Activated T-helper 17 cell treated with anti-CD3 and anti-CD28 coated beads, Interleukin-2, amount 50 U/mL, for 72 hours (primary cell): ENCODE data around the gene HPSE2. TPM values are rescaled to one million over a fixed set of nuclear protein-coding genes. Genes with fewer than 3 reads are reported as not detected.

Experiments
- ATAC-seq: fragments of 150-1000 bp; cut with Tn5 transposase; replicated peaks from 2 replicates; pipeline ENCODE4 v1.10.0; 2021; ENCODE audit warnings: mild to moderate bottlenecking, moderate library complexity
- H3K27ac Mint-ChIP-seq: one replicate; pipeline ENCODE4 v1.8.0; 2022; ENCODE audit warnings: mixed read lengths
- H3K27me3 Mint-ChIP-seq: one replicate; pipeline ENCODE4 v1.8.0; 2022; ENCODE audit warnings: mixed read lengths
- H3K36me3 Mint-ChIP-seq: one replicate; pipeline ENCODE4 v1.8.0; 2022; ENCODE audit warnings: low read depth, mild to moderate bottlenecking, mixed read lengths
- H3K4me1 Mint-ChIP-seq: one replicate; pipeline ENCODE4 v1.8.0; 2022; ENCODE audit warnings: mixed read lengths
- H3K4me3 Mint-ChIP-seq: one replicate; pipeline ENCODE4 v1.8.0; 2022; ENCODE audit warnings: mild to moderate bottlenecking, mixed read lengths
- H3K9me3 Mint-ChIP-seq: one replicate; pipeline ENCODE4 v1.8.0; 2022; ENCODE audit warnings: mixed read lengths
- total RNA-seq, 2 donors: library from RNA; stranded (reverse); gene quantifications; one replicate each; pipeline ENCODE4 v1.2.3, GENCODE V29; 2022

The HPSE2 gene
- total RNA-seq, 2 donors from 2014 or later = not detected

- no peak for ATAC-seq
- no peaks in the 10 kb centered on the region for H3K36me3 Mint-ChIP-seq
- H3K27ac Mint-ChIP-seq = no peak overlapping the region
- no peaks in the 10 kb centered on the region for H3K4me1 Mint-ChIP-seq
- no peaks in the 10 kb centered on the region for H3K9me3 Mint-ChIP-seq
- H3K4me3 Mint-ChIP-seq = no peak overlapping the region
- peaks cover 28% of the 10 kb centered on the region for H3K27me3 Mint-ChIP-seq
These were observed 575.7 kb downstream of the HPSE2 start for GRCh38 chr10:98659951-98660350.

GRCh38 chr10:98655492-98655891 is 580.2 kb downstream of the HPSE2 start:
- no peak for ATAC-seq
- H3K27ac Mint-ChIP-seq = no peak overlapping the region
- H3K36me3 Mint-ChIP-seq = no peaks in the 10 kb centered on the region
- H3K4me3 Mint-ChIP-seq = no peak overlapping the region
- peaks cover 29% of the 10 kb centered on the region for H3K27me3 Mint-ChIP-seq
- H3K4me1 Mint-ChIP-seq = no peaks in the 10 kb centered on the region
- H3K9me3 Mint-ChIP-seq = no peaks in the 10 kb centered on the region

GRCh38 chr10:98649170-98649569 is 586.5 kb downstream of the HPSE2 start:
- Mint-ChIP-seq H3K36me3 (no peaks in the 10 kb centered on the region), H3K9me3 (no peaks in the 10 kb centered on the region), H3K4me3 (no peak overlapping the region), H3K27me3 (peaks cover 32% of the 10 kb centered on the region), H3K27ac (no peak overlapping the region), H3K4me1 (no peaks in the 10 kb centered on the region)
- peak; percentile 23 for ATAC-seq

- ATAC-seq = no peak
- no peaks in the 10 kb centered on the region for H3K9me3 Mint-ChIP-seq
- no peak overlapping the region for H3K27ac Mint-ChIP-seq
- H3K27me3 Mint-ChIP-seq = peaks cover 23% of the 10 kb centered on the region
- H3K4me3 Mint-ChIP-seq = no peak overlapping the region
- H3K36me3 Mint-ChIP-seq = no peaks in the 10 kb centered on the region
- H3K4me1 Mint-ChIP-seq = no peaks in the 10 kb centered on the region
These were observed 588.4 kb downstream of the HPSE2 start for GRCh38 chr10:98646998-98647917.

- no peak for ATAC-seq
- Mint-ChIP-seq H3K27ac (no peak overlapping the region), H3K27me3 (peaks cover 21% of the 10 kb centered on the region), H3K9me3 (no peaks in the 10 kb centered on the region), H3K4me1 (no peaks in the 10 kb centered on the region), H3K4me3 (no peak overlapping the region), H3K36me3 (no peaks in the 10 kb centered on the region)
These were observed 591.2 kb downstream of the HPSE2 start for GRCh38 chr10:98644466-98644865.

GRCh38 chr10:98642281-98642680 is 593.4 kb downstream of the HPSE2 start:
- no peaks in the 10 kb centered on the region for H3K36me3 Mint-ChIP-seq

GRCh38 chr10:98638920-98639319 is 596.7 kb downstream of the HPSE2 start:
- no peak overlapping the region for H3K27ac Mint-ChIP-seq
- H3K4me1 Mint-ChIP-seq = no peaks in the 10 kb centered on the region

More at GRCh38 chr10:98642281-98642680, 593.4 kb downstream of the HPSE2 start:
- ATAC-seq = no peak
- no peaks in the 10 kb centered on the region for H3K9me3 Mint-ChIP-seq
- H3K27ac Mint-ChIP-seq = no peak overlapping the region
- H3K4me1 Mint-ChIP-seq = no peaks in the 10 kb centered on the region
- H3K27me3 Mint-ChIP-seq = peaks cover 14% of the 10 kb centered on the region
- H3K4me3 Mint-ChIP-seq = no peak overlapping the region

GRCh38 chr10:98636921-98637329 is 598.7 kb downstream of the HPSE2 start:
- Mint-ChIP-seq H3K36me3 (no peaks in the 10 kb centered on the region), H3K9me3 (no peaks in the 10 kb centered on the region), H3K4me1 (no peaks in the 10 kb centered on the region), H3K27me3 (peaks cover 20% of the 10 kb centered on the region), H3K27ac (no peak overlapping the region), H3K4me3 (no peak overlapping the region)
- ATAC-seq = peak; percentile 19

More at GRCh38 chr10:98638920-98639319, 596.7 kb downstream of the HPSE2 start:
- Mint-ChIP-seq H3K9me3 (no peaks in the 10 kb centered on the region), H3K4me3 (no peak overlapping the region), H3K36me3 (no peaks in the 10 kb centered on the region), H3K27me3 (peaks cover 11% of the 10 kb centered on the region)
- no peak for ATAC-seq

GRCh38 chr10:98632456-98633150 is 603.0 kb downstream of the HPSE2 start:
- no peaks in the 10 kb centered on the region for H3K9me3 Mint-ChIP-seq
- ATAC-seq = no peak
- H3K4me3 Mint-ChIP-seq = no peak overlapping the region
- no peaks in the 10 kb centered on the region for H3K4me1 Mint-ChIP-seq
- H3K27ac Mint-ChIP-seq = no peak overlapping the region
- no peaks in the 10 kb centered on the region for H3K36me3 Mint-ChIP-seq
- H3K27me3 Mint-ChIP-seq = peaks cover 20% of the 10 kb centered on the region

GRCh38 chr10:98628206-98628605 is 607.4 kb downstream of the HPSE2 start:
- no peak overlapping the region for H3K27ac Mint-ChIP-seq
- H3K4me3 Mint-ChIP-seq = no peak overlapping the region
- peaks cover 5% of the 10 kb centered on the region for H3K27me3 Mint-ChIP-seq
- no peaks in the 10 kb centered on the region for H3K36me3 Mint-ChIP-seq
- H3K4me1 Mint-ChIP-seq = no peaks in the 10 kb centered on the region
- ATAC-seq = no peak
- no peaks in the 10 kb centered on the region for H3K9me3 Mint-ChIP-seq

GRCh38 chr10:98627711-98628110 is 607.9 kb downstream of the HPSE2 start:
- H3K4me3 Mint-ChIP-seq = no peak overlapping the region
- no peaks in the 10 kb centered on the region for H3K9me3 Mint-ChIP-seq
- peaks cover under 1% of the 10 kb centered on the region for H3K27me3 Mint-ChIP-seq
- no peak overlapping the region for H3K27ac Mint-ChIP-seq
- H3K4me1 Mint-ChIP-seq = no peaks in the 10 kb centered on the region
- H3K36me3 Mint-ChIP-seq = no peaks in the 10 kb centered on the region
- no peak for ATAC-seq

GRCh38 chr10:98624963-98625362 is 610.7 kb downstream of the HPSE2 start:
- Mint-ChIP-seq H3K36me3 (no peaks in the 10 kb centered on the region), H3K27me3 (no peaks in the 10 kb centered on the region), H3K9me3 (no peaks in the 10 kb centered on the region), H3K27ac (no peak overlapping the region), H3K4me3 (no peak overlapping the region), H3K4me1 (no peaks in the 10 kb centered on the region)
- no peak for ATAC-seq

GRCh38 chr10:98623176-98623575 is 612.5 kb downstream of the HPSE2 start:
- Mint-ChIP-seq H3K4me1 (no peaks in the 10 kb centered on the region), H3K27ac (no peak overlapping the region), H3K27me3 (no peaks in the 10 kb centered on the region), H3K4me3 (no peak overlapping the region), H3K36me3 (no peaks in the 10 kb centered on the region), H3K9me3 (no peaks in the 10 kb centered on the region)
- no peak for ATAC-seq

- Mint-ChIP-seq H3K36me3 (no peaks in the 10 kb centered on the region), H3K9me3 (no peaks in the 10 kb centered on the region), H3K27me3 (no peaks in the 10 kb centered on the region), H3K4me1 (no peaks in the 10 kb centered on the region), H3K27ac (no peak overlapping the region), H3K4me3 (no peak overlapping the region)
- no peak for ATAC-seq
These were observed 614.0 kb downstream of the HPSE2 start for GRCh38 chr10:98621630-98622029.

- Mint-ChIP-seq H3K27me3 (peaks cover 5% of the 10 kb centered on the region), H3K4me1 (no peaks in the 10 kb centered on the region), H3K36me3 (no peaks in the 10 kb centered on the region), H3K27ac (no peak overlapping the region), H3K4me3 (no peak overlapping the region), H3K9me3 (no peaks in the 10 kb centered on the region)
- no peak for ATAC-seq
These were observed 615.1 kb downstream of the HPSE2 start for GRCh38 chr10:98620503-98620902.
